ENCODE data around the gene ITPKA. TPM values are rescaled to one million over a fixed set of nuclear protein-coding genes. Genes with fewer than 3 reads are reported as not detected.

ITPKA gene
- total RNA-seq, 1 donor from 2014 or later = 1.0 TPM

GRCh38 chr15:41484937-41485625 is 8.6 kb upstream of the ITPKA start:
- DNase-seq (ENCODE audit: low spot score, unreplicated experiment) = no peak
- H3K27ac Mint-ChIP-seq = no peak overlapping the region
- H3K4me3 Mint-ChIP-seq (ENCODE audit: low read depth) = no peak overlapping the region
- no peak for TF ChIP-seq CTCF (IDR thresholded peaks at IDR 0.05; ENCODE audit: unreplicated experiment)
- no peaks in the 10 kb centered on the region for H3K4me1 Mint-ChIP-seq (ENCODE audit: low read depth)
- H3K27me3 Mint-ChIP-seq = no peaks in the 10 kb centered on the region
- peaks cover 30% of the 10 kb centered on the region for H3K36me3 Mint-ChIP-seq (ENCODE audit: insufficient read depth)
- no peaks in the 10 kb centered on the region for H3K9me3 Mint-ChIP-seq (ENCODE audit: low read depth)

GRCh38 chr15:41486286-41486685 is 7.4 kb upstream of the ITPKA start:
- no peak overlapping the region for H3K27ac Mint-ChIP-seq
- TF ChIP-seq CTCF (IDR thresholded peaks at IDR 0.05; ENCODE audit: unreplicated experiment) = no peak
- H3K36me3 Mint-ChIP-seq (ENCODE audit: insufficient read depth) = peaks cover 20% of the 10 kb centered on the region
- H3K27me3 Mint-ChIP-seq = peaks cover 9% of the 10 kb centered on the region
- no peak for DNase-seq (ENCODE audit: low spot score, unreplicated experiment)
- H3K4me3 Mint-ChIP-seq (ENCODE audit: low read depth) = no peak overlapping the region
- H3K9me3 Mint-ChIP-seq (ENCODE audit: low read depth) = no peaks in the 10 kb centered on the region
- H3K4me1 Mint-ChIP-seq (ENCODE audit: low read depth) = no peaks in the 10 kb centered on the region

- no peak overlapping the region for H3K4me3 Mint-ChIP-seq (ENCODE audit: low read depth)
- H3K9me3 Mint-ChIP-seq (ENCODE audit: low read depth) = no peaks in the 10 kb centered on the region
- H3K27ac Mint-ChIP-seq = no peak overlapping the region
- H3K4me1 Mint-ChIP-seq (ENCODE audit: low read depth) = peaks cover 2% of the 10 kb centered on the region
- DNase-seq (ENCODE audit: low spot score, unreplicated experiment) = no peak
- no peak for TF ChIP-seq CTCF (IDR thresholded peaks at IDR 0.05; ENCODE audit: unreplicated experiment)
- peaks cover 13% of the 10 kb centered on the region for H3K36me3 Mint-ChIP-seq (ENCODE audit: insufficient read depth)
- peaks cover 20% of the 10 kb centered on the region for H3K27me3 Mint-ChIP-seq
Observed at GRCh38 chr15:41487381-41487780, 6.3 kb upstream of the ITPKA start.

- H3K27ac Mint-ChIP-seq = no peak overlapping the region
- no peak for TF ChIP-seq CTCF (IDR thresholded peaks at IDR 0.05; ENCODE audit: unreplicated experiment)
- H3K4me3 Mint-ChIP-seq (ENCODE audit: low read depth) = no peak overlapping the region
- DNase-seq (ENCODE audit: low spot score, unreplicated experiment) = no peak
- peaks cover 6% of the 10 kb centered on the region for H3K4me1 Mint-ChIP-seq (ENCODE audit: low read depth)
- H3K27me3 Mint-ChIP-seq = peaks cover 24% of the 10 kb centered on the region
- H3K36me3 Mint-ChIP-seq (ENCODE audit: insufficient read depth) = peaks cover 10% of the 10 kb centered on the region
- no peaks in the 10 kb centered on the region for H3K9me3 Mint-ChIP-seq (ENCODE audit: low read depth)
Observed at GRCh38 chr15:41487802-41488201, 5.9 kb upstream of the ITPKA start.

- Mint-ChIP-seq H3K27me3 (peaks cover 29% of the 10 kb centered on the region), H3K4me1 (ENCODE audit: low read depth) (peaks cover 8% of the 10 kb centered on the region), H3K4me3 (ENCODE audit: low read depth) (no peak overlapping the region), H3K9me3 (ENCODE audit: low read depth) (no peaks in the 10 kb centered on the region), H3K36me3 (ENCODE audit: insufficient read depth) (peaks cover 3% of the 10 kb centered on the region), H3K27ac (no peak overlapping the region)
- no peak for TF ChIP-seq CTCF (IDR thresholded peaks at IDR 0.05; ENCODE audit: unreplicated experiment)
- no peak for DNase-seq (ENCODE audit: low spot score, unreplicated experiment)
Observed at GRCh38 chr15:41489641-41490040, 4.0 kb upstream of the ITPKA start.

Measured in progenitor cell of endocrine pancreas (in vitro differentiated cells).